ENCODE measurements around the gene RBM7.

The RBM7 gene

DNA sequence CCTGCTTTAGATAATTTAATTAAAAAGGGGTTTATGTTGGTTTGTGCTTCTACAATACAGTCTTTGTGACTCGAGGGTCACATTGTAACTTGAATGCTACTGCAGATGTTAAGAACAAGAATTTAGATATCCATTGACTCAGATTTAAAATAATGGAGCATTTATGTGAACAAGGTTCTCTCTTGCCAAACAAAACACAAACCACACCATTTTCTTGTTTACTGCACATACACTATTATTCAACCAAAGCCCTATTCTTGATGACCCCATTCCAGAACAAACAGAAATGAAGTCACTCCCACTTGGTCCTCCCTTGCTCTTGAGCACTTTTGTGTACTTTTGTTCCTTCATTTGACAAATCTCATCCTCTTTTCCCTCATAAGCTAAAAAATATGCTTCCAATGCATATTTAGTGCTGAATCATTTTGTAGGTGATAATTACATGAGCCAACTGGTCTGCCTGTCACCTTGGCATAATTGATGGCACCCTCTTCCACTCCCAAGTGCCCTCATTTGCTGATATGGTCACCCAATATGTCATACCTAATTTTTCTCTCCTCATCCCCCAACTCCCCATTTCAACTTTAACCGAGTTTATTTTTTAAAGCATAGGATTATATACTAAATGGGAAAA, 3.0 kb upstream of the RBM7 start:
- no peak for DNase-seq

DNA sequence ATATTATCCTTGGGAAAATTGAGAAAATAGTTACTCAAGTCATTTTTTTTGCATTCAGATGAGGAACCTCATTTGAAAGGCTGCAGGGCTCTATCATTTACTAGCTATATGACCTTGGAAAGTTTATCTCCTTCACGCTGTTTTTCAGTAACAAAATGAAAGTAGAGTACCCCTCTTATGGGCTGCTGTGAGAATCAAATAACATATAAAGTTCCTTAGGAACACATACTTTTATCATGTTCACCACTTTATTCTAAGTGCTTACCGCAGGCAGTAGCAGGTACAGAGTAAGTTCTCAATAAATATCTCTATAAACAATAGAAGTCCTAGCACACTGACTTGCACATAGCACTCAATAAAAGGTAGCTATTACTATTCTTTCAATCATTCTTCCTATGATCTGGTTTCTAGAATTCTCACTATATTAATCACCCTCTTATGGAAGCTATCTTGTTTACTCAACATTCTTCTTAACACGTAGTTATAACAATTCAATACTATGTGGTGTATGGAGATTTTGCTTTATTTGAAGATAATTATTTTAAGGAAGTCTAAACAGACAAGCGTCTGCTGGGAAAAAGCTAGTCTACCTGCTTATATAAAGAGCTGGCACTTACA, 2.1 kb upstream of the RBM7 start:
- DNase-seq = no peak

GRCh38 chr11:114399490-114400215, 813 bp upstream of the RBM7 start:
- DNase-seq = no peak

DNA sequence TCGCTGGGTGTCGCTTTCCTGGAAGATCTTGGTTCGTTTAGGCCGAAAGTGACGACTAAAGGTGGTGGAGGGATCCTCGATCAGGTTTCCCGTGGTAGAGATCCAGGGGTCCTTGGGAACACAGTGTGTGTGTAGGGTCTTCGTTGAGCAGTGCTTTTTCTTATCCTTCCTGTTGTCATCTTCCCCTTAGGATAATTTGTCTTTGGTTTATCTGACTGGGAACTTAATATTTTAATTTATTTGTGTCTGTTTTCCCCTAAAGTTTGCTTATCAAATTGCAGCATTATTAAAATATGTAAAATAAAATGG, 403 bp downstream of the RBM7 start:
- DNase-seq = no peak

DNA sequence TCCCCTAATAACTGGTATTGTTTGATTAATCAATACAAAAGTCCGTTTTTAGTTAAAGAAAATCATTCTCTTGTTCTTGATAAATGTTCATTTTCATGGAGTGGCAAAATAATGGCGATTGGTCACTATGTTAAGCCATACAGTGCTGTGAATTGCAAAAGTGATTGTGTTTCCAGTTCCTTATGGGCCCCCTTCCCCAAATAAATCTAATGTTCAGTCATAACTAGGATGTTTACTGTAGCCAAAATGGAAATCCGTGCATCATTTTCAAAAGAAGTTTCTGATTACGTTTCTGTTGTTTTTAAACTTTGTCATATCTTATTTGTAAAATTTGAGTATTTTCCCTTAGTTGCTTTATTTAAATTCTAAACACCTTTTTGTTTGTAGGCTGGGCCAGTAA, 845 bp downstream of the RBM7 start:
- DNase-seq = no peak

- no peak for DNase-seq
Observed at GRCh38 chr11:114412946-114413345, 12.5 kb downstream of the RBM7 start.

GRCh38 chr11:114413958-114414357, 13.5 kb downstream of the RBM7 start:
- no peak for DNase-seq

DNA sequence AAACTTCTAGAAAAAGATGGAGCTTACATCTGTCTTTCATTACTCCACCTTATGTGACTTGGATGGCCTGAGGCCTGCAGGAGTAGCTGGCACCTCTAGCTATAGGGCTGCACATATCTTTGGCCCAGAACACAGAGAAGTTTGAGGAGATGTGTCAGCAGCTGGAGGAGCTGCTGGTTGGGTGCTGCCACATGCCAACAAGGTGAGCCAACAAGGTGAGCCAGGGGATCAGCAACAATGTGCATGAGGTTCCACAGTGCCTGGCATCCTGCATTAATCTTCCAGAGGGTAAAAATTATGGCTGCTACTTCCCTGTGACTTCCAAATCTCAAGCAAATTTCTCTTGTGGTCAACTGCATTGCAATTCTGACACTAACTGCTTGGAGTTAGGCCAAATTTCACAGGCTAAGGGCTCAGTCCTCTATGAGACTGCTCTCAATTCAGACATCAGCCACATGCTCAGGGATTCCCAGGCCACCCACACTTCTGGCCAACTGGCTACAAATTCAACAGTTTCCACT, 16.0 kb downstream of the RBM7 start:
- DNase-seq = no peak

GRCh38 chr11:114426280-114426679, 25.8 kb downstream of the RBM7 start:
- no peak for DNase-seq

- no peak for DNase-seq
Observed at GRCh38 chr11:114430290-114430689, 29.8 kb downstream of the RBM7 start.

- no peak for DNase-seq
Observed at GRCh38 chr11:114432893-114433292, 32.4 kb downstream of the RBM7 start.

- DNase-seq = no peak
Observed at GRCh38 chr11:114433376-114433775, 32.9 kb downstream of the RBM7 start.

DNA sequence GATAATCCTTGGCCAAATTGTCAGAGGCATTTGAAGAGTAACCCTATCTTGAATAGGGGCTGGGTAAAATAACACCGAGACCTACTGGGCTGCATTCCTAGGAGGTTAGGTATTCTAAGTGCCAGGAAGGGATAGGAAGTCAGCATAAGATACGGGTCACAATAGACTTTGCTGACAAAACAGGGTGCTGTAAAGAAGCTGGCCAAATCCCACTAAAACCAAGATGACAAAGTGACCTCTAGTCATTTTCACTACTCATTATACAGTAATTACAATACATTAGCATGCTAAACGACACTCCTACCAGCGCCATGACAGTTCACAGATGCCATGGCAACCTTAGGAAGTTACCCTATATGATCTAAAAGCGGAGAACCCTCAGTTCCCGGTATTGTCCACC, 37.8 kb downstream of the RBM7 start:
- no peak for DNase-seq

- DNase-seq = peak; percentile 75
Observed at GRCh38 chr11:114439229-114440120, 39.0 kb downstream of the RBM7 start, which contains the start of gene REXO2. REXO2 (plus strand) TSS chr11:114439467; CDS start chr11:114439529, 62 bp downstream.

DNA sequence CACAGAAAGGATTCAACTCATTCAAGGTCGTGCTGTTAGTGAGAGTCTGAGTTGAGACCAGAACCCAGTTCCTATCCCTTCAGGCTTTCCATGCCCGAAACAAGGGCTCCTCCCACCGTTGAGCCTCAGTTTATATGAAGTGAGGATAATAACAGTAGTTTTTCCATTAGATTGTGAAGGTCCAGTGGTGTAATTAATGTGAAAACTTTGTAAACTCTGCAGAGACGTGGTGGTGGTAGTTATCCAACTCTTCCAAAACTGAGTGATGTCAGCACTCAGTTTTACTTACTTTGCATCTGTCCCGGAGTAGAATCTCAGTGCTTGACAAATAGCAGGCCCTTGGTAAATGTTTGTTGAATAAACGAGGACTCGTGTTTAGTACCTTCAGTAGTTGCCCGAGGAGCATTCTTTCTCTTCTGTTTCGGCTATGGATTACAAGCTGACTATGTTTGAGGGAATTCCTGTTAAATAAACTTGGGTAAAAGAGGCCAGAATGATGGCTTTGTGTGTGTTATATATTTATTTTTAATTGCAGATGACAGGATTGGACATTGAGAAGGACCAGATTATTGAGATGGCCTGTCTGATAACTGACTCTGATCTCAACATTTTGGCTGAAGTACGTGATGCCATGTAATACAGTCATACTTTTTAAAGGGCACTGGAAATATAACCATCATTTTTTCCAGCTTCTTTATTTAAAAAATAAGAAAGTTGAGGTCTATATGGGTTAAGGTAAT, 39.8 kb downstream of the RBM7 start:
- DNase-seq = no peak

DNA sequence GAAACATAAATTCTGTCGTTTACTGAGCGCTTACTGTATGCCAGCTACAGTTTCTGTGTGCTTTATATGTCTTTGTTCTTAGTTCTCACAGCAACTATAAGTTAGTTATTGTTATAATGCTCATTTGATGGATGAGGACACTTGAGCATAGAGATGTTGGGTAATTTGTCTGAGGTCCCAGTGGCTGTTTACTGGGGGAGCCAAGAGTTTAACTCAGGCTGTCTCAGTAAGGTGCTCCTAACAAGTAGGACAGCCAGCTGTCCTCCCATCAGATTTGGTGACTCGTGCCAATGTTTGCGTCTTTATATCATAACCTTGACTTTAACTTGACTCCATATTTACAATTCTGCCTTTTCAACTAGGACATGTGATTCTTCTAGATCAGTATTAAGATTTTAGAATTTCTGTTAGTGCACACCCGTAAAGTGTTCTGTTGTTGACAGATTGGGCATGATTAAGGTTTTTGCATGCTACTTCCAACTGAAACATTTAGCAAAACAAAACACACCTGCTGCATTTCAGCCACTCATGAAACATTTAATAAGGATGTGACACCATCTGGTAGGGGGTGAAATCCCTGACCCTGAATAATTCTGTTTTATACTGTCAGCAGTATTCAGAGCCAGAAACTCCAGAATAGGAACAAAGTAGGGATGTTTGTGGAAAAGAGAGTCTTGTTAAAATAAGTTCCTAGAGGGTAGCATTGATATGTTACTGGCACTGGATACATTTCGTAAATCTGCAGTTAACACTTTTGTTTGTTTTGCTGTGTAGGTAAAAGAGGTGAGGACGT, 40.7 kb downstream of the RBM7 start:
- no peak for DNase-seq

GRCh38 chr11:114441921-114442320, 41.5 kb downstream of the RBM7 start:
- DNase-seq = no peak

- no peak for DNase-seq
Observed at GRCh38 chr11:114442536-114442935, 42.1 kb downstream of the RBM7 start.

DNA sequence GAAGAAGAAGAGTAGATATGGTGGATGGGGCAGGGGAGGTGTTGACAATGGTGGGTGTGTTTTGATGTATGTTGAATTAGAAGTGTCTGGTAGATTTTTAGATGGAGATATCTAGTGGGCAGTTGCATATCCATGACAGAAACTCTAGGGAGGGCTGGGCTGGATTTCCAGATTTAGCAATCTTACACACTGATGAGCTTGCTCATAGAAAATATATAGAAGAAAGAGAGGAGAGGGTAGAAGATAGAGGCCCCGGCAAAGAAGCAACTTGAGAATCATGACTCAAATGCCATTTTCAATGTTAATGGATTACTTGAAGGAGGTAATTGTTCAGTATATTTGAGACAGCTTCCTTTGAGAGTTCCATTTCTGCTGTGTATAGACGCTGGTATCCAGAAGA, 47.0 kb downstream of the RBM7 start:
- DNase-seq = no peak

DNA sequence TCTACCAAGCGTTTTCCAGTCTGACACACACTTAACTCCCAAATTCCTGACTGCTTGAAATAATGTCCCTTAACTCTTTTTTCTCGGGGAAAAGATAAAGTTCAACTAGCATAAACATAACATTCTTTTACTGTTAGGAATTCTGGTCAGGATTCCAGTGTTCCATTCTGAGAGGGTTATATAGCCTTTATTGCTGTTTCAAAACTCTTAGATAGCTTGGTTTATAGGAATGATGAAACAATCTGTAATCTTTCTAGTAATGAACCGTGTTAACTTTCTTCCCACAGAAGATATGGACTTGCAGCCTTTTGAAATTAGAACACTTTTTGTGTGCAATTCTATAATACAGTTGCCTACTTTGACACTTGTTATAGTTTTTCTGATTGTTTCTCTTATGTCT, 47.4 kb downstream of the RBM7 start:
- DNase-seq = no peak

GRCh38 chr11:114448749-114449482, 48.5 kb downstream of the RBM7 start:
- no peak for DNase-seq

All from T1000 (cell line).